Common myeloid progenitor, CD34-positive (primary cell): ENCODE measurements around the gene HMG20A.

Experiments used
- CTCF ChIA-PET: fragments of 350-600 bp; sonication (Branson Sonifier 250); formaldehyde crosslinking; loops from one replicate; lab custom pipeline; 2021; ENCODE audit warnings: antibody characterized with exemption; lab: Charles Lee
- POLR2A ChIA-PET: fragments of 350-600 bp; sonication (Branson Sonifier 250); formaldehyde crosslinking; loops from one replicate; lab custom pipeline; 2021; ENCODE audit warnings: antibody characterized with exemption; lab: Charles Lee
- DNase-seq, 3 donors: peaks; one replicate each; pipeline versions ENCODE4 v3.0.0 to v3.0.0-alpha.2; 2013
- H3K27ac ChIP-seq, 2 experiments: 1 replicate in 1 of 2; 2 replicates in 1 of 2; pipeline ENCODE4 v1.7.0; 2013; ENCODE audit warnings: inconsistent platforms in 2 of 2, low read length in 2 of 2, mild to moderate bottlenecking in 2 of 2, low read depth in 1 of 2, moderate library complexity in 1 of 2; ENCODE audit not compliant: severe bottlenecking in 2 of 2, insufficient read depth in 1 of 2, poor library complexity in 1 of 2
- H3K27me3 ChIP-seq, 5 experiments: replicated peaks in 2 of 5; 1 replicate in 3 of 5; 2 replicates in 2 of 5; pipeline versions ENCODE4 v1.6.1 to v1.7.0; 2013; ENCODE audit warnings: low read length in 4 of 5, mild to moderate bottlenecking in 2 of 5, moderate library complexity in 2 of 5, inconsistent platforms in 1 of 5; ENCODE audit not compliant: insufficient read depth in 5 of 5, control insufficient read depth in 4 of 5
- H3K36me3 ChIP-seq, 4 experiments: 1 replicate in 2 of 4; 2 replicates in 2 of 4; pipeline versions ENCODE4 v1.6.1 to v1.7.0; 2013; ENCODE audit warnings: low read length in 3 of 4, control low read depth in 1 of 4, mild to moderate bottlenecking in 1 of 4; ENCODE audit not compliant: control insufficient read depth in 4 of 4, insufficient read depth in 4 of 4
- H3K4me1 ChIP-seq, 4 experiments: 1 replicate in 3 of 4; 2 replicates in 1 of 4; pipeline versions ENCODE4 v1.6.1 to v1.7.1; 2013; ENCODE audit warnings: low read length in 3 of 4, mild to moderate bottlenecking in 3 of 4, control low read depth in 1 of 4, inconsistent platforms in 1 of 4, moderate library complexity in 1 of 4; ENCODE audit not compliant: control insufficient read depth in 4 of 4, insufficient read depth in 4 of 4; ENCODE audit errors: control extremely low read depth in 1 of 4
- H3K4me3 ChIP-seq, 7 experiments: 1 replicate in 4 of 7; 2 replicates in 3 of 7; pipeline versions ENCODE4 v1.5.1 to v1.7.0; 2013; ENCODE audit warnings: mild to moderate bottlenecking in 7 of 7, low read length in 6 of 7, moderate library complexity in 6 of 7, inconsistent platforms in 2 of 7, low read depth in 2 of 7, control low read depth in 1 of 7; ENCODE audit not compliant: insufficient read depth in 4 of 7, control insufficient read depth in 1 of 7; ENCODE audit errors: extremely low read depth in 1 of 7
- H3K9me3 ChIP-seq, 5 experiments: 1 replicate in 4 of 5; 2 replicates in 1 of 5; pipeline versions ENCODE4 v1.6.1 to v1.7.1; 2013; ENCODE audit warnings: low read length in 4 of 5, mild to moderate bottlenecking in 2 of 5, inconsistent platforms in 1 of 5, low read depth in 1 of 5, moderate library complexity in 1 of 5; ENCODE audit not compliant: control insufficient read depth in 4 of 5, insufficient read depth in 2 of 5; ENCODE audit errors: control extremely low read depth in 1 of 5
- WGBS: methylation state at CpG from one replicate; pipeline ENCODE4 v1.1.5; 2013; ENCODE audit not compliant: insufficient coverage; 5-methylcytosine and 5-hydroxymethylcytosine counted together

HMG20A gene

GRCh38 chr15:77426871-77427270 is 6.2 kb downstream of the HMG20A start:
- no peaks in the 10 kb centered on the region for H3K27me3 ChIP-seq
- CTCF ChIA-PET = interaction anchor here (1.2 kb wide), 1 partner anchor 12 kb away, joined by 6 read pairs; no protein-coding TSS in a partner anchor
- no peaks in the 10 kb centered on the region for H3K36me3 ChIP-seq
- no peak for DNase-seq
- no peaks in the 10 kb centered on the region for H3K9me3 ChIP-seq
- no peak overlapping the region for H3K27ac ChIP-seq
- no peak overlapping the region for H3K4me3 ChIP-seq
- POLR2A ChIA-PET = no interaction called here
- H3K4me1 ChIP-seq = peaks cover 0 to 5% (median 1%) of the 10 kb centered on the region in 4 experiments
- WGBS = 56% methylated on average over 1 of the region's 1 CpG

GRCh38 chr15:77430213-77430612 is 9.5 kb downstream of the HMG20A start:
- Histone ChIP-seq H3K36me3 (peaks cover 0 to 2% (median 0%) of the 10 kb centered on the region in 4 experiments), H3K9me3 (no peaks in the 10 kb centered on the region), H3K4me1 (no peaks in the 10 kb centered on the region), H3K4me3 (no peak overlapping the region), H3K27ac (no peak overlapping the region), H3K27me3 (no peaks in the 10 kb centered on the region)
- 100% methylated on average over 1 of the region's 2 CpGs for WGBS
- ChIA-PET POLR2A (no interaction called here), CTCF (interaction anchor here (0.9 kb wide), 1 partner anchor 9 kb away, joined by 5 read pairs; the partner anchor contains the start of gene HMG20A)
- no peak for DNase-seq

GRCh38 chr15:77430652-77431051 is 10.0 kb downstream of the HMG20A start:
- no peaks in the 10 kb centered on the region for H3K27me3 ChIP-seq
- H3K4me3 ChIP-seq = no peak overlapping the region
- no peak overlapping the region for H3K27ac ChIP-seq
- H3K4me1 ChIP-seq = no peaks in the 10 kb centered on the region
- CTCF ChIA-PET = interaction anchor here (0.9 kb wide), 1 partner anchor 9 kb away, joined by 5 read pairs; the partner anchor contains the start of gene HMG20A
- POLR2A ChIA-PET = no interaction called here
- WGBS = no CpG with 5 or more reads among the region's 2 CpGs
- H3K9me3 ChIP-seq = no peaks in the 10 kb centered on the region
- no peak for DNase-seq
- peaks cover 0 to 2% (median 0%) of the 10 kb centered on the region in 4 experiments for H3K36me3 ChIP-seq

- H3K9me3 ChIP-seq = no peaks in the 10 kb centered on the region
- DNase-seq = no peak
- peaks cover 0 to 2% (median 0%) of the 10 kb centered on the region in 4 experiments for H3K36me3 ChIP-seq
- POLR2A ChIA-PET = interaction anchor here (0.6 to 0.8 kb wide), 2 partner anchors 17 to 1858 kb away, joined by 4 read pairs; partner anchors contain the start of genes HMG20A and PEAK1
- CTCF ChIA-PET = interaction anchor here (1.2 to 2.1 kb wide), 2 partner anchors 12 to 16 kb away, joined by 3 to 8 read pairs; partner anchors contain the start of gene HMG20A
- 92% methylated on average over 2 of the region's 2 CpGs for WGBS
- H3K4me3 ChIP-seq = no peak overlapping the region
- no peaks in the 10 kb centered on the region for H3K27me3 ChIP-seq
- peaks cover 0 to 2% (median 2%) of the 10 kb centered on the region in 4 experiments for H3K4me1 ChIP-seq
- no peak overlapping the region for H3K27ac ChIP-seq
Measured at GRCh38 chr15:77436822-77437221, 16.1 kb downstream of the HMG20A start.

- peaks cover 0 to 2% (median 0%) of the 10 kb centered on the region in 4 experiments for H3K36me3 ChIP-seq
- 92% methylated on average over 3 of the region's 4 CpGs for WGBS
- H3K4me3 ChIP-seq = no peak overlapping the region
- DNase-seq = no peak
- CTCF ChIA-PET = interaction anchor here (1.2 to 2.1 kb wide), 2 partner anchors 13 to 16 kb away, joined by 3 to 8 read pairs; partner anchors contain the start of gene HMG20A
- no peaks in the 10 kb centered on the region for H3K27me3 ChIP-seq
- POLR2A ChIA-PET = interaction anchor here (0.6 to 0.8 kb wide), 2 partner anchors 17 to 1858 kb away, joined by 4 read pairs; partner anchors contain the start of genes HMG20A and PEAK1
- H3K27ac ChIP-seq = no peak overlapping the region
- no peaks in the 10 kb centered on the region for H3K9me3 ChIP-seq
- peaks cover 0 to 6% (median 4%) of the 10 kb centered on the region in 4 experiments for H3K4me1 ChIP-seq
Measured at GRCh38 chr15:77437264-77437663, 16.6 kb downstream of the HMG20A start.

- ChIA-PET POLR2A (no interaction called here), CTCF (no interaction called here)
- peak in 1 of 3 donors; percentile 21 for DNase-seq
Measured at GRCh38 chr15:77440378-77440999, 19.8 kb downstream of the HMG20A start.

GRCh38 chr15:77446840-77447390 is 26.2 kb downstream of the HMG20A start:
- no peaks in the 10 kb centered on the region for H3K27me3 ChIP-seq
- POLR2A ChIA-PET = no interaction called here
- DNase-seq = no peak

More at GRCh38 chr15:77440378-77440999, 19.8 kb downstream of the HMG20A start:
- H3K4me3 ChIP-seq = no peak overlapping the region
- no peaks in the 10 kb centered on the region for H3K27me3 ChIP-seq
- WGBS = 100% methylated on average over 1 of the region's 3 CpGs
- H3K27ac ChIP-seq = no peak overlapping the region
- no peaks in the 10 kb centered on the region for H3K9me3 ChIP-seq
- H3K36me3 ChIP-seq = no peaks in the 10 kb centered on the region
- peaks cover 0 to 9% (median 5%) of the 10 kb centered on the region in 4 experiments for H3K4me1 ChIP-seq

More at GRCh38 chr15:77446840-77447390, 26.2 kb downstream of the HMG20A start:
- WGBS = 50% methylated on average over 1 of the region's 4 CpGs
- Histone ChIP-seq H3K4me1 (peaks cover 0 to 7% (median 3%) of the 10 kb centered on the region in 4 experiments), H3K27ac (no peak overlapping the region), H3K9me3 (no peaks in the 10 kb centered on the region), H3K4me3 (no peak overlapping the region), H3K36me3 (peaks cover 2 to 13% (median 4%) of the 10 kb centered on the region in 4 experiments)
- CTCF ChIA-PET = no interaction called here
